NCI-H2107 (cell line): ENCODE results near the gene KIF26B.

Experiments
- DNase-seq: peaks from one replicate; lab custom pipeline; 2025; lab: John Stamatoyannopoulos, UW

KIF26B gene

DNA sequence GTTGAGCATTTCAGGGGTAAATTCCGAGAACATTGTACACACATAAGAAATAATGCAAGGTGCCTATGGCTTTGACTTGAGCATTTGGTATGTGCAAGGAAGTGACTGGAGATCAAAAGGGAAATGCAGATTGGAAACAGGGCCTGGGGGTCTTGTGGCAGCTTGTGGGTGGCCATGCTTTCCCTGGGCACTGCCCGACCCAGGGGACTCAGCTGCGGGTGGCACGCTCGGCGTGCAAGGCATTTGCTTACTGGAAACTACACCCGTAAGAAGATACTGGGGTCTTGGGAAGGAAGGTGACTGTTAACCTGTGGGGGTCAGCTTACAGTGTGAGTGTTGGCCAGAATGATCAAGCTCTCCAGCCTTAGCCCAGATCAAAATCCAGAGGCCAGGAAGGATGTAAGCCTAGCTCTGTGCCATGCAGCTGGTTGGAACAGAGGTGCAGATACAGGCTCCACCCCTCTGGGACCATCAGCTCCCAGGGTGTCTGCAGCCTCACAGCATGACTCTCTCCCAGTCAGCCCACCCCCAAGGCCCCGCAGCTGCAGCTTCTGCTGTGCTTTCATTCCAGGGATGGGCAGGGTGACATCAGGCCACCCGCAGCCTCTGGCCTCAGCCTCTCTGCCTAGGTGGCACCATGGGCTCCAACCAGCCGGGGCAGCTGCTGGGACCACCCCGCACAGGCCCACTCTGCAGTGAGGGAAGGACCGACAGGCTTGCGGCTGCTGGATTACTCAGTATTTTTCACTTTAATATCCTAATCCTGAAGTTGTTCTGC, 55.1 kb downstream of the KIF26B start:
- peak; percentile 47 for DNase-seq

DNA sequence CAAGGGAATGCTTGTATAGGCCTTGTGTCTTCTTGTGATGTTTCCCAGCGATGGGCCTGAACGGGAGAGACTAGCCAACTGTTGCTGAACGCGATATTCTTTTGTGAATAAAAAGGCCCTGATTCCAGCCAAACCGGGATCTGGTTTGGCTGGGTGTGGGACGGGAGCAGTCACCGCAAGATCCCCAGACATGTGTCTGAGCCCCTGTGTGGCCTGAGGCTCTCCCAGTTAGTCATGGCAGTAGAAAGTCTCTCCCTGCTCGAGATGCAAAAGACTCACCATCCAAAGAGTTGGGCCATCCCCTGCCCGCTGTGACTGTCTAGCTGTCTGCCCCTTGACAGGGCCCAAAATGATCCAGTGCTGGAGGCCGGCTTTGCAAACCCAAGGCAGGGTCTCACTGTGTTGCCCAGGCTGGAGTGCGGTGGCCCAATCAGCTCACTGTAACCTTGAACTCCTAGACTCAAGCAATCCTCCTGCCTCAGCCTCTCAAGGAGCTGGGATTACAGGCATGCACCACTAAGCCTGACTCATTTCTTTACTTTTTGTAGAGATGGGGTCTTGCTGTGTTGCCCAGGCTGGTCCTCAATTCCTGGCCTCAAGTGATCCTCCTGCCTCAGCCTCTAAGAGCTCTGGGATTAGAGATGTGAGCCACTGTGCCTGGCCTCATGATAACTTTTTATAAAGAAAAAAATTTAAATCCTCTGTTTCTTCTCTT, 56.4 kb downstream of the KIF26B start:
- DNase-seq: no peak

DNA sequence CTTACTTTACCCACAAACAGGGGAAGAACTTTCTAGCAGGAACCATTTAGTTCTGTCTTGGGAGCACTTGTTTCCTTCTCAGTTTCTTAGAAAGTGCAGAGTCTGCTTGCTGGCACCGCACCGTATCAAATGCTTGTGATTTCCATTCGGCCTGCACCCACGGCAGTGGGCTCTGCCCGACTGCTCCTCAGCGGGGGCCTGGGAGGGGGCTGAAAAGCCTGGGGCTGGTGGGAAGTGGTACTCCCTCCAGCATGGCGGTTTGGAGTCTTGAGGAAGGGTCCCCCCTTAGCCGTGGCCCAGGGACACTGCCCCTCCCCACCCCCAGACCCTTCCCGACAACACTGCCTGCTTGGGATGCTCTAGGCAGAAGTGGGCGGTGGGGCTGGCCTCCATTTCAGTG, 57.0 kb downstream of the KIF26B start:
- no peak for DNase-seq

DNA sequence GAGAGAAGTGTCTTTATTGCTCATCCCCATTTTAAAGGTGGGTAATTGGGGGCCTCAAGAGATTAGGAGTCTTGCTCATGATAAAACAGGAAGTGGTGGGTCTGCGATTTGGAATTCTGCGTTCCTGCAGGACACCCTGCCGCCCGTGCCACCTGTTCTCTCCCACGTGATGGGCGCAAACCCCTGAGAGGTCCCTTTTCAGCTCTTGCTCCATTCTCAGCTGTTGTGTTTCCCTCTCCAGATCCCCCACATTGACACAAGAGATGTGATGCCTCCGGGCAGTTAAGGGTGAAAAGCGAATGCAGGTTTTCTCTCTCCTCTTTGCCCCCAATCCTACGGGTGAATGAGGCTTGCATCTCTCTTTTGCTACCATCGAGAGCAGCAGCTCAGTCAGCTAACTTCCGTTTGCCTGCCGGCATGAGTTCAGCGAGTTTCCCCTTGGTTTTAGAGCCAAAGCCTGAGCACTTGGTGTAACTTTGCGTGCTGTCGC, 57.5 kb downstream of the KIF26B start:
- no peak for DNase-seq

- DNase-seq: no peak
Measured at GRCh38 chr1:245213066-245213831, 58.5 kb downstream of the KIF26B start.

- DNase-seq: no peak
Measured at GRCh38 chr1:245215071-245215470, 60.3 kb downstream of the KIF26B start.

GRCh38 chr1:245216366-245217115, 61.8 kb downstream of the KIF26B start:
- DNase-seq: no peak

GRCh38 chr1:245217853-245218608, 63.2 kb downstream of the KIF26B start:
- DNase-seq: no peak

GRCh38 chr1:245220381-245220985, 65.7 kb downstream of the KIF26B start:
- no peak for DNase-seq

- no peak for DNase-seq
Measured at GRCh38 chr1:245221805-245222204, 67.0 kb downstream of the KIF26B start.

DNA sequence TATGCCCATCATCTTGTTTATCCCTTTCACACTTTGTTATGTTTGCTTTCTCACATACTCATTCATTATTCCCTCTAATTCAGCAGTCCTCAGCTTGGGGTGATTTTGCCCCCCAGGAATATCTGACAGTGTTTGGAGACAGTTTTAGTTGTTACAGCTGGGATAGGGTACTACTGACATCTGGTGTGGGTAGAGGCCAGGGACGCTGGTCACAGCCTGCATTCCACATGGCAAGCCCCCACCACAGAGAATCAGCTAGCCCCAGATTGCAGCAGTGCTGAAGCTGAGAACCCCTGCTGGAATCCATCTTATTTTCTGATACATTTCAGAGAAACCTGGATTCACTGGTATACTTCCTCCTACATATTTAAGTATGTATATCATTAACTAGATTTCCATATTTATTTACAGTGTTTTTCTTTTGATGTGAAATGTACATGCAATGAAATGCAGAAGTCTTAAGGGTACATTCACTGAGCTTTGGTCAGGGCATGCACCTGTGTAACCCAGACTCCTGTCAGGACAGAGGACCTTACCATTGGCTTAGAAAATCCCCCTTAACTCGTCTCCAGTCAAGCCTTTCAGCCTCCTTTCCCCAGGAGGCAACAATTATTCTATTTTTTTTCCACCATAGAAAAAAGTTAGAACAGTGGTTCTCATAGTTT, 68.3 kb downstream of the KIF26B start:
- no peak for DNase-seq

GRCh38 chr1:245225322-245226202, 70.8 kb downstream of the KIF26B start:
- no peak for DNase-seq

DNA sequence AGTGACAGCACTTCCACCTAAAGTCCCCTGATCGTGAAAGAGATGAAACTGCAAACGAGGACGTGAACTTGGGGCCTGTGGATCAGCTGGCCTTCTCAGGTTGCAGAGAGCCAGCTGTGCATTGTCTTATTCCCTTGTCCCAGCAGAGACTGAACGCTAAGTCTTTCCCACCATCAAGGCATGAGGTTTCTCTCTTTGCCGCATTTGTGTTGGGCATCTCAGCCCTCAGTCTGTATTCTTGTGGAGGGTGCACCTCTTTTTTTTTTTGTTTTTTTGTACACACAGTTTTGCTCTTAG, 71.4 kb downstream of the KIF26B start:
- DNase-seq: no peak

- no peak for DNase-seq
Measured at GRCh38 chr1:245229051-245229450, 74.3 kb downstream of the KIF26B start.

- no peak for DNase-seq
Measured at GRCh38 chr1:245232931-245233330, 78.1 kb downstream of the KIF26B start.

GRCh38 chr1:245234217-245235081, 79.7 kb downstream of the KIF26B start:
- peak; percentile 70 for DNase-seq

- no peak for DNase-seq
Measured at GRCh38 chr1:245235156-245235555, 80.4 kb downstream of the KIF26B start.

DNA sequence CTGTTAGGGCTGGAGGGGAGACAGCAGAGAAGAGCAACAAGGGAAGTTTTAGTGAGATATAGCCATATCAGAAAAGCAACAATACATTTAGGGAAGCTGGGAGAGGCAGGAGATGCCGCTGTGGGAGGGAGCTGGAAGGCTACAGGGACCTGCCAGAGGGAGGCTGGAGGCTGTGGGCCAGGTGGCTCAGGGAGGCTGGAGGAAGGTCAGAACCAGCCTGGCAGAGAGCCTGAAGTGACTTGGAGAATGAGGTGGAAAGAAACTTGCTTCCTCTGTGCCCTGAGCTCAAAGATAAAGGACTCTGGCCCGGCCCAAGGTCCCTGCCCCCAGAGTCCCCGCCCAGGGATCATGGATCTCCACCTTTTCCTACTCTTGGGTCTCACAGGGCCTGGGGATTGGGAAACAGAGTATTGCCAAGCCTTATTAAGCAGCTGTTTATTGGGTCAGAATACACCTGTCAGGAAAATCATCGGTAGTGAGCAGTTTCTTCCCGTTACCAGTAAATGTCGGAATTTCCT, 85.9 kb downstream of the KIF26B start:
- no peak for DNase-seq
